NT2/D1 (cell line): ENCODE results near the gene TDRD7.
"Not testable (repeated sequence)": the region's sequence is repeated elsewhere in the genome, so short reads cannot be mapped to it uniquely, and the experiment has no call there.

Experiments used
- DNase-seq: peaks from one replicate; pipeline ENCODE4 v3.0.0-alpha.2; 2011; ENCODE audit warnings: low read depth, low spot score
- H3K27me3 ChIP-seq: 2 replicates; pipeline ENCODE4 v1.6.0; 2011; ENCODE audit warnings: mild to moderate bottlenecking; ENCODE audit not compliant: insufficient read length, insufficient read depth
- H3K36me3 ChIP-seq: 2 replicates; pipeline ENCODE4 v1.6.1; 2011; ENCODE audit warnings: mild to moderate bottlenecking, low read length, mixed read lengths; ENCODE audit not compliant: insufficient read depth, insufficient read length
- H3K4me1 ChIP-seq: 2 replicates; pipeline ENCODE4 v1.5.1; 2011; ENCODE audit not compliant: insufficient read depth, insufficient read length
- H3K4me3 ChIP-seq: 2 replicates; pipeline ENCODE4 v1.5.1; 2011; ENCODE audit warnings: low read depth; ENCODE audit not compliant: insufficient read length
- H3K9ac ChIP-seq: 2 replicates; pipeline ENCODE4 v1.6.0; 2011; ENCODE audit warnings: low read depth; ENCODE audit not compliant: insufficient read length
- H3K9me3 ChIP-seq: 2 replicates; pipeline ENCODE4 v1.5.1; 2011; ENCODE audit warnings: mild to moderate bottlenecking, low read length; ENCODE audit not compliant: insufficient read depth
- SUZ12 ChIP-seq: IDR thresholded peaks from 2 replicates; pipeline ENCODE4 v1.6.1; 2011; ENCODE audit not compliant: insufficient read length, insufficient read depth; ENCODE audit errors: extremely low read depth
- YY1 ChIP-seq: IDR thresholded peaks from 2 replicates; pipeline ENCODE4 v1.6.1; 2011; ENCODE audit not compliant: insufficient read length, insufficient read depth
- ZNF274 ChIP-seq: IDR thresholded peaks from 2 replicates; pipeline ENCODE4 v1.6.1; 2011; ENCODE audit warnings: mild to moderate bottlenecking, low read depth, low read length

TDRD7 gene

DNA sequence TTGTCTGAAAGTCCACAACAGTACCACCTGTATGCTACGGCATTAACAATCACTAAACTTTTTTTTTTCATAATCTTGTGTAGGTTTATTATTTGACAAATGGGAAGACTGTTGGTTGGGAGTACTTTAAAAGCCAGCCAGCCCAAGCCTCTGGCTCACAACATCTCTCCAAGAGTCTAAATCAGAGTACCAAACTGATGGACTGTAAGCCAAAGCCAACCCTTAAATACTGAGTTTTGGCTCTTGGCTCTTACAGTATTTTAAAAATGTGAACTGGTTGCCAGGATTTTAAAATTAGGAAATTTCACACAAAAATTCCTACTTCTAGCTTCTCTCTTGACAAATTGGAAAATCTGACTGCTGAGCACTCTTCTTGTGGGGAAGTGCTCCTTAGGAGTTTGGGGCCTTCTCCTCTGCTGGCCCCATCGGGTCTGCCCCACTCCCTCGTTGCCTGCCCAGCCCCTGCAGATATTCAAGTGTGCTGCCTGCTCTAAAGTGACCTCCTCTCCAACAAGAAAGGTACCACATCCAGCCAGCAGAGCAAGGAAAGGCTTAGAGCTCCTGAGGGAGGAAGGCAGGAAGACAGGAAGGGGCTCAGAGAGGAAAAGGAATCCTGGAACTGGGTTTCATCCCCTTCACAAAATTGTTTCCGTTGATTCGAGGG is 67.7 kb downstream of the TDRD7 start:
- Histone ChIP-seq H3K9me3 (no peaks in the 10 kb centered on the region), H3K9ac (no peak overlapping the region), H3K36me3 (no peaks in the 10 kb centered on the region), H3K4me1 (no peaks in the 10 kb centered on the region), H3K27me3 (no peaks in the 10 kb centered on the region), H3K4me3 (no peak overlapping the region)
- TF ChIP-seq SUZ12, result no peak
- no peak for TF ChIP-seq ZNF274
- no peak for TF ChIP-seq YY1
- no peak for DNase-seq

DNA sequence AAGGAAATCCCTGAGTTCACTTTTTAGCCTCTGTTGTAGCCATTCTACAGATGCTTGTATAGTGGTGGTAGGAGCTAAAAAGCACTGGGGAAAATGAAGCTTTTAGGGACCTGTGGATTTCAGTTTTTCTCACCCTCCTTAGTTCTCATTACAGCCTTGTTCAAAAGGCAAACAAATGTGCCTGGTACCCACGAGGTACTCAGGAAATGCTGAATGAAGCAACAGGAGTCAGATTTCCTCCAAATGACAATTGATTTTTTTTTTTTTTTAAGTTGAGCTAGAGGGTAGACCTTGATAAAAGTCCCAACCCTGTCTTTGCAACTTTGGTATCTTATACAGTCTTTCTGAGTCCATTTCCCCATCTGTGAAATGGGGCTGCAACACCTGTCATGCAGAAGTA is 68.3 kb downstream of the TDRD7 start:
- Histone ChIP-seq H3K4me3 (no peak overlapping the region), H3K27me3 (no peaks in the 10 kb centered on the region), H3K9ac (no peak overlapping the region), H3K4me1 (no peaks in the 10 kb centered on the region), H3K9me3 (no peaks in the 10 kb centered on the region), H3K36me3 (no peaks in the 10 kb centered on the region)
- no peak for TF ChIP-seq ZNF274
- TF ChIP-seq SUZ12, result no peak
- TF ChIP-seq YY1, result no peak
- no peak for DNase-seq

DNA sequence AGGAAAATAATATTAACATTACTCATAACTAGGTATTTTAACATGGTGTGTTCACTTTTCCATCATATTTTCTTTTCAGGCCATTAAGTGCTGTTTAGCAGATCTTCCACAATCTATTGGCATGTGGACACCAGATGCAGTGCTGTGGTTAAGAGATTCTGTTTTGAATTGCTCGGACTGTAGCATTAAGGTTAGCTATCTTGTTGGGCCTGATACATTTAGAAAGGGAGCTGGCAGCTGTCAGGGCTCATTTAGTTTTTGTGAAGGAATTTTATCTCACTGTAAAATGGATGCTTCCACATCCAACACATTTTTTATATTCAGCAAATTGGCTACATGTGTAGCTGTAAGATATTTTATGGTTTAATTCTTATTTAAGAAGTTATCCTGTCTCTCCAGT is 68.9 kb downstream of the TDRD7 start:
- TF ChIP-seq YY1, result no peak
- TF ChIP-seq SUZ12, result no peak
- TF ChIP-seq ZNF274, result no peak
- Histone ChIP-seq H3K36me3 (no peaks in the 10 kb centered on the region), H3K9ac (no peak overlapping the region), H3K27me3 (no peaks in the 10 kb centered on the region), H3K4me1 (no peaks in the 10 kb centered on the region), H3K4me3 (no peak overlapping the region), H3K9me3 (no peaks in the 10 kb centered on the region)
- no peak for DNase-seq

DNA sequence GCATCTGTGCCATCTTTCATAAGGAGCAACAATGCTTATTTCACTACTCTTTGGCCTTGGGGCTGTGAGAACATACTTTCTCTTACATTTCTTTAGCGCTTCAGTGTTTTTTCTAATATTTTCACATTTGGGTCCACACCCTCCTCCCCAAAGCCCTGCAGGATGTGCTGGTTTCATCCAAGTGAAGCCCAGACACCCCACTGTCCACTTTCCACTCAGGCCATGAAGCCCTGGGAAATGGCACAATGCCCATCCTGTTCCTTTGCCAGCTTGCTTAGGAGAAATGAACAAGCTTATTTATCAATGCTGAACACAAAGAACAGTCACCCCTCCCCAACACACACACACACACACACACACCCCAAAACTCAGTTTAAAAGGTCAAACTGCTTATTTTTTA is 72.2 kb downstream of the TDRD7 start:
- peaks cover 10% of the 10 kb centered on the region for H3K9me3 ChIP-seq
- no peak for DNase-seq
- no peak overlapping the region for H3K4me3 ChIP-seq
- H3K4me1 ChIP-seq, result no peaks in the 10 kb centered on the region
- H3K9ac ChIP-seq, result no peak overlapping the region
- H3K36me3 ChIP-seq, result no peaks in the 10 kb centered on the region
- H3K27me3 ChIP-seq, result no peaks in the 10 kb centered on the region
- no peak for TF ChIP-seq SUZ12
- no peak for TF ChIP-seq ZNF274
- TF ChIP-seq YY1, result no peak

DNA sequence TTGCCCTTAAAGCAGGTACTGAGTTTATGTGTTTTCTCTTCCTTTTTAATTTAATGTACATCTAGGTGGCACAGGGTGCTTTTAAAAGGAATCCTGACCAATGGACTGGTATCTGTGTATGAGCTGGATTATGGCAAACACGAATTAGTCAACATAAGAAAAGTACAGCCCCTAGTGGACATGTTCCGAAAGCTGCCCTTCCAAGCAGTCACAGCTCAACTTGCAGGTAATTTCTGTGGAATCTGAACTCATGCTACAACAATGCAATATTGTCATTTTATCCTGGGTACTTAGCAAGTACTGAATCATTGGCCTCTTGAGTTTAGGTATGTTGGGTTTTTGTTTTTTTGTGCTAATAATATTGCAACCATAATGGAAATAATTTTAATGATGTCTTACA is 75.2 kb downstream of the TDRD7 start:
- Histone ChIP-seq H3K9me3 (peaks cover 10% of the 10 kb centered on the region), H3K9ac (no peak overlapping the region), H3K4me3 (no peak overlapping the region), H3K27me3 (no peaks in the 10 kb centered on the region), H3K36me3 (no peaks in the 10 kb centered on the region), H3K4me1 (no peaks in the 10 kb centered on the region)
- TF ChIP-seq SUZ12 (no peak), ZNF274 (no peak), YY1 (no peak)
- DNase-seq, result no peak

DNA sequence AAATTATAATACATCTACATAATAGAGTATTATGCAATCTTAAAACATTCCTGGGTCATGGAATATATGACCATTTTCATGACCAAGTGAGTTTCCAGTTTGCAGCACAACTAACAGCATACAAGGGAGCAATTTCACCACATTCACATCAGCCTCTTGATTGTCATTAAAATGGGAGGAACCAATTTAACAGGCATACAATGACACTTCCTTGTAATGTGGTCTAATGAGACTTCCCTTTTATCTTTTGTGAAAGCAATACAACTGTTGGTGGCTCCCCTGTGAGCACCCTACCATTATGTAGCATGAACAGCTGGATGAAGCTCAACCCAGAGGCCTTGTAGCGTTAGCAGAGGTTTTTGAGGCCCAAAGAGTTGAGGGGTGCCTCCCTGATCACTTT is 76.0 kb downstream of the TDRD7 start:
- H3K36me3 ChIP-seq, result no peaks in the 10 kb centered on the region
- H3K4me3 ChIP-seq, result no peak overlapping the region
- peaks cover 10% of the 10 kb centered on the region for H3K9me3 ChIP-seq
- no peak for DNase-seq
- TF ChIP-seq SUZ12, result no peak
- no peak for TF ChIP-seq YY1
- TF ChIP-seq ZNF274, result no peak
- no peaks in the 10 kb centered on the region for H3K27me3 ChIP-seq
- H3K9ac ChIP-seq, result no peak overlapping the region
- H3K4me1 ChIP-seq, result no peaks in the 10 kb centered on the region

DNA sequence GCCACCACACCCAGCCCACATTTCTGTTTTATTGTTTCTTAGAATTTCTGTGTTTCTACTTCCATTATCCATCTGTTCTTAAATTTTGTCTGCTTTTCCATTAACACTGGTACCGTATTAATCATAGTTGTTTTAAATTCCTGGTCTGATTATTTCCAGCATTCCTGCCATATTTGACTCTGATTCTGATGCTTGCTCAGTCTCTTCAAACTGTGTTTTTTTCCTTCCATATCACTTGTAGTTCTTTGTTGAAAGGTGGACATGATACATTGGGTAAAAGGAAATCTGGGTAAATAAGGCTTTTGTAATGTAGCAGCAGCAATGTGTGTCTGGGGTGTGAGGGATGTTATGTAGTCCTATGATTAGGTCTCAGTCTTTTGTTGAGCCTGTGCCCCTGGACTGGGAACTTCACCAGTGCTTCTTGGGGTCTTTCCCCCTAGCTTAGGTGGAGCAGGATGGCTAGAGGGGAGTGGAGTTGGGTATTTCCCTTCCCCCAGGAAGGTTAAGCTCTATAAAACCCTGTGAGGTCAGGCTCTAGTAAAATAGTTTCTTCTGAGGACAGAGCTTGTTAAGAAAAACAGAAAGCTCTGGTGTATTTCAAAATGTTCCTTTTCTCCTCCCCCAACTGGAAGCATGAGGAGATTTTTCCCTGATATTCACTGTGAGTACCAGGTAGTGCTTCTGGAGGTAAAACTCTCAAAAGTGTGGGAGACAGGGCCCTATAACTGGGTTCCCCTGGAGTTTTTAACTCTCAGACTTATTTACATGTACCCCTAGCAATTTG is 79.5 kb downstream of the TDRD7 start:
- no peak overlapping the region for H3K9ac ChIP-seq
- H3K27me3 ChIP-seq, result no peaks in the 10 kb centered on the region
- peaks cover 10% of the 10 kb centered on the region for H3K9me3 ChIP-seq
- H3K36me3 ChIP-seq, result no peaks in the 10 kb centered on the region
- TF ChIP-seq ZNF274 (no peak), YY1 (no peak), SUZ12 (no peak)
- DNase-seq, result no peak
- H3K4me3 ChIP-seq, result no peak overlapping the region
- no peaks in the 10 kb centered on the region for H3K4me1 ChIP-seq

DNA sequence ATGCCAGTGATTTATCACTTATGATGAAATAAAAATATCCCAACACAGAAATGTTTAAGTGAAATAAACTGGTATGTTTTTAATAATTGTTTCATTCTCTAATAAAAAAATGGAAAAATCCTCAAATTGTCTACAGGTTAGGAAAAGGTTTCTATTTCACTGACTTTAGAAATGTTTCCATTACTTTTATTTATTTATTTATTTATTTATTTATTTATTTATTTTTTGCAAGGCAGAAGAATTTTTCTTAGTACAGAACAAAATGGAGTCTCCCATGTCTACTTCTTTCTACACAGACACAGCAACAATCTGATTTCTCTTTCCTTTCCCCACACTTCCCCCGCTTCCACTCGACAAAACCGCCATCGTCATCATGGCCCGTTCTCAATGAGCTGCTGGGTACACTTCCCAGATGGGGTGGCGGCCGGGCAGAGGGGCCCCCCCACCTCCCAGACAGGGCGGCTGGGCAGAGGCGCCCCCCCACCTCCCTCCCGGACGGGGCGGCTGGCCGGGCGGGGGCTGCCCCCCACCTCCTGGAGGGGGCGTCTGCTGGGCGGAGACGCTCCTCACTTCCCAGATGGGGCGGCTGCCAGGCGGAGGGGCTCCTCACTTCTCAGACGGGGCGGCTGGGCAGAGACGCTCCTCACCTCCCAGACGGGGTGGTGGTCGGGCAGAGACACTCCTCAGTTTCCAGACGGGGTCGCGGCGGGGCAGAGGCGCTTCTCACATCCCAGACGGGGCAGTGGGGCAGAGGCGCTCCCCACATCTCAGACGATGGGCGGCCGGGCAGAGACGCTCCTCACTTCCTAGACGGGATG is 85.9 kb downstream of the TDRD7 start:
- DNase-seq, H3K4me1 ChIP-seq, H3K9ac ChIP-seq, H3K9me3 ChIP-seq, H3K4me3 ChIP-seq, H3K36me3 ChIP-seq: not testable (repeated sequence)
- peaks cover 37% of the 10 kb centered on the region for H3K27me3 ChIP-seq

DNA sequence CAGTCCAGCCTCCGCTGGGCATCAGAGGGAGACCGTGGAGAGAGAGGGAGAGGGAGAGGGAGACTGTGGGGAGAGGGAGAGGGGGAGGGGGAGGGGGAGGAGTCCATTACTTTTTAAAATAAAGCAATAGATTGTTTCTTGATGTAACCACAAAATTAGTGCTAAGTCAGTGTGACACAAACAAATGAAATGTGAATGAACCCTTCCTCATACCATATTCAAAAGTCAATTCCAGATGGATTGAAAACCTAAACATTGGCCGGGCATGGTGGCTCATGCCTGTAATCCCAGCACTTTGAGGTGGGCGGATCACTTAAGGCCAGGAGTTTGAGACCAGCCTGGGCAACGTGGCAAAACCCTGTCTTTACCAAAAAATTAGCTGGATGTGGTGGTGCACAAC is 87.0 kb downstream of the TDRD7 start:
- peaks cover 48% of the 10 kb centered on the region for H3K27me3 ChIP-seq
- not testable (repeated sequence) for DNase-seq, H3K9me3 ChIP-seq, H3K4me1 ChIP-seq, H3K4me3 ChIP-seq, H3K9ac ChIP-seq, H3K36me3 ChIP-seq
